Suprapubic skin (tissue), 4 donors: ENCODE data around the gene APOBEC3A. TPM values are rescaled to one million over a fixed set of nuclear protein-coding genes. Genes with fewer than 3 reads are reported as not detected.

Source experiments
- DNase-seq, 2 donors: peaks; one replicate each; pipeline ENCODE4 v3.0.0-alpha.2; 2019; ENCODE audit warnings: low spot score in 2 of 2
- H3K27ac ChIP-seq: fragments of 200-600 bp; sonication (generic); one replicate; pipeline ENCODE4 v1.5.1; 2019
- H3K27me3 ChIP-seq: fragments of 200-600 bp; sonication (generic); one replicate; pipeline ENCODE4 v1.5.1; 2019
- H3K36me3 ChIP-seq: fragments of 200-600 bp; sonication (generic); one replicate; pipeline ENCODE4 v1.5.1; 2019
- H3K4me1 ChIP-seq: fragments of 200-600 bp; sonication (generic); one replicate; pipeline ENCODE4 v1.5.1; 2019
- H3K4me3 ChIP-seq: fragments of 200-600 bp; sonication (generic); one replicate; pipeline ENCODE4 v1.5.1; 2019; ENCODE audit warnings: mild to moderate bottlenecking
- H3K9me3 ChIP-seq: fragments of 200-600 bp; sonication (generic); one replicate; pipeline ENCODE4 v1.5.1; 2019
- CTCF ChIP-seq, 2 donors: fragments of 200-600 bp in 1 of 2; fragments of 450-650 bp in 1 of 2; sonication (generic) in 1 of 2; IDR thresholded peaks; one replicate each; pipeline ENCODE4 v1.5.1; 2016 to 2019; ENCODE audit warnings: antibody characterized with exemption in 2 of 2, mild to moderate bottlenecking in 1 of 2, moderate library complexity in 1 of 2
- EP300 ChIP-seq: sonication (generic); formaldehyde crosslinking; IDR thresholded peaks from one replicate; pipeline ENCODE4 v1.6.1; 2017; ENCODE audit warnings: antibody characterized with exemption
- POLR2A ChIP-seq, 2 donors: fragments of 450-650 bp; IDR thresholded peaks; one replicate each; pipeline ENCODE4 v1.6.1; 2017; ENCODE audit warnings: antibody characterized with exemption in 2 of 2, mild to moderate bottlenecking in 2 of 2, moderate library complexity in 2 of 2
- POLR2AphosphoS5 ChIP-seq, 3 donors: sonication (generic); formaldehyde crosslinking; IDR thresholded peaks; one replicate each; pipeline ENCODE4 v1.6.1; 2017; ENCODE audit warnings: antibody characterized with exemption in 3 of 3
- WGBS: methylation state at CpG from one replicate; pipeline ENCODE4 v1.1.5; 2018; 5-methylcytosine and 5-hydroxymethylcytosine counted together
- total RNA-seq, 4 donors: library from RNA; depleted of rRNA; stranded (reverse); fragments of >200 nt; gene quantifications; one replicate each; pipeline ENCODE4 v1.1.0, GENCODE V29; 2016

APOBEC3A gene
- total RNA-seq, 4 donors from 2014 or later: 2.1 TPM; not detected in 3

GRCh38 chr22:38970551-38970950 lies 13.1 kb downstream of the APOBEC3A start:
- TF ChIP-seq POLR2AphosphoS5 (IDR thresholded peaks at IDR 0.05) (no peak), POLR2A (IDR thresholded peaks at IDR 0.05) (no peak), EP300 (no peak), CTCF (IDR thresholded peaks at IDR 0.05) (no peak)
- no peaks in the 10 kb centered on the region for H3K36me3 ChIP-seq
- DNase-seq: no peak
- no peak overlapping the region for H3K27ac ChIP-seq
- WGBS: no CpG with 5 or more reads among the region's 8 CpGs
- no peaks in the 10 kb centered on the region for H3K9me3 ChIP-seq
- no peak overlapping the region for H3K4me3 ChIP-seq
- no peaks in the 10 kb centered on the region for H3K27me3 ChIP-seq
- H3K4me1 ChIP-seq: no peaks in the 10 kb centered on the region

DNA sequence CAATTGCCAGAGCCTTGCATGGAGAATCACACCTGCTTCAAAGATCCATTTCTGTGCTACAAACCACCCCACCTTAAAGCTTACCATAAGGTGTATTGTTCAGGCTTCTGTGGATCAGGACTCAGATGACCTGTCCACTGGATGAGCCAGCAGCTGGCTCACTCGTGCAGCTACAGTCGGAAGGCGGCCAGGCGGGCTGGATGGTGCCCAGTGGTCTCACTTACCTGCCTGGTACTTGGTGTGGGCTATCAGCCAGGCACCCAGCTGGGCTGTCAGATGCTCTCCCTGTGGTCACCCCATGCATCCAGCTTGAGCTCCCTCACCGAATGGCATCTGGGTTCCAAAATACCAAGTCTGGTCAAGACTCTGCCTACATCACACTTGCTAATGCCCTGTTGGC lies 13.8 kb downstream of the APOBEC3A start:
- Histone ChIP-seq H3K36me3 (no peaks in the 10 kb centered on the region), H3K4me3 (no peak overlapping the region), H3K4me1 (no peaks in the 10 kb centered on the region), H3K27me3 (no peaks in the 10 kb centered on the region), H3K9me3 (no peaks in the 10 kb centered on the region), H3K27ac (no peak overlapping the region)
- no peak for DNase-seq
- TF ChIP-seq POLR2A (IDR thresholded peaks at IDR 0.05) (no peak), POLR2AphosphoS5 (IDR thresholded peaks at IDR 0.05) (no peak), EP300 (no peak), CTCF (IDR thresholded peaks at IDR 0.05) (no peak)
- no CpG with 5 or more reads among the region's 5 CpGs for WGBS

GRCh38 chr22:38971791-38972190 lies 14.4 kb downstream of the APOBEC3A start:
- Histone ChIP-seq H3K9me3 (no peaks in the 10 kb centered on the region), H3K4me1 (no peaks in the 10 kb centered on the region), H3K36me3 (no peaks in the 10 kb centered on the region), H3K27me3 (no peaks in the 10 kb centered on the region), H3K27ac (no peak overlapping the region), H3K4me3 (no peak overlapping the region)
- no CpG with 5 or more reads among the region's 3 CpGs for WGBS
- TF ChIP-seq POLR2AphosphoS5 (IDR thresholded peaks at IDR 0.05) (no peak), EP300 (no peak), POLR2A (IDR thresholded peaks at IDR 0.05) (no peak), CTCF (IDR thresholded peaks at IDR 0.05) (no peak)
- no peak for DNase-seq

DNA sequence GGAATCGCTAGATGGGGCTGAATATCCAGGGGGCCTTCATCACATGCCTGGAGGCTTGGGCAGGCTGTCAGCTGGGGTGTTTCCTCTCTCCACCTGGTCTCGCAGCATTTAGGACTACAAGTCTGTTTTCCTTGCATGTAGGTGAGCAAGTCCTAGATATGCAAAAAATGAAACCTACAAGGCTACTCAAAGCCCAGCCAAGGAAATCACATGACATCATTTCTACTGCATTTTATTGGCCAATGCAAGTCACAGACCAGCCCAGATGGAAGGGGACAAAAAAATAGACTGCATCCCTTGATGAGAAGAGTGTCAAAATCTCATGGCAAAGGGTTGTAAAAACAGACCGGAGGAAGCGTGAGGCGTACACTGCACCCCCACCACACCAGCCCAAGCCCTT lies 15.1 kb downstream of the APOBEC3A start:
- Histone ChIP-seq H3K4me3 (no peak overlapping the region), H3K36me3 (no peaks in the 10 kb centered on the region), H3K9me3 (no peaks in the 10 kb centered on the region), H3K27ac (no peak overlapping the region), H3K27me3 (no peaks in the 10 kb centered on the region), H3K4me1 (no peaks in the 10 kb centered on the region)
- no CpG with 5 or more reads among the region's 5 CpGs for WGBS
- DNase-seq: no peak
- no peak for TF ChIP-seq POLR2AphosphoS5 (IDR thresholded peaks at IDR 0.05)
- TF ChIP-seq POLR2A (IDR thresholded peaks at IDR 0.05): no peak
- TF ChIP-seq CTCF (IDR thresholded peaks at IDR 0.05): no peak
- TF ChIP-seq EP300: no peak

- Histone ChIP-seq H3K9me3 (no peaks in the 10 kb centered on the region), H3K4me3 (no peak overlapping the region), H3K36me3 (no peaks in the 10 kb centered on the region), H3K27me3 (no peaks in the 10 kb centered on the region), H3K4me1 (no peaks in the 10 kb centered on the region), H3K27ac (no peak overlapping the region)
- TF ChIP-seq CTCF (IDR thresholded peaks at IDR 0.05) (peak in 1 of 2 donors; percentile 79), POLR2AphosphoS5 (IDR thresholded peaks at IDR 0.05) (no peak)
- no CpG with 5 or more reads among the region's 15 CpGs for WGBS
- no peak for DNase-seq
Observed at GRCh38 chr22:38973289-38974169, 16.1 kb downstream of the APOBEC3A start.
